Ishikawa (cell line): ENCODE measurements around the gene ONECUT2.

Source experiments
- CEBPB ChIP-seq: IDR thresholded peaks from 2 replicates; pipeline ENCODE4 v1.6.1; 2012
- CREB1 ChIP-seq: IDR thresholded peaks from 2 replicates; pipeline ENCODE4 v1.6.1; 2012; ENCODE audit warnings: low read depth
- EGR1 ChIP-seq: IDR thresholded peaks from 2 replicates; pipeline ENCODE4 v1.6.1; 2012
- EP300 ChIP-seq: IDR thresholded peaks from 2 replicates; pipeline ENCODE4 v1.6.1; 2012; ENCODE audit warnings: borderline replicate concordance
- MAX ChIP-seq: IDR thresholded peaks from 2 replicates; pipeline ENCODE4 v1.6.1; 2012
- NFIC ChIP-seq: IDR thresholded peaks from 2 replicates; pipeline ENCODE4 v1.6.1; 2012
- RAD21 ChIP-seq: IDR thresholded peaks from 2 replicates; pipeline ENCODE4 v1.6.1; 2012; ENCODE audit warnings: low read depth
- TAF1 ChIP-seq: IDR thresholded peaks from 2 replicates; pipeline ENCODE4 v1.6.1; 2012; ENCODE audit warnings: low read depth, mild to moderate bottlenecking
- TCF12 ChIP-seq: IDR thresholded peaks from 2 replicates; pipeline ENCODE4 v1.6.1; 2012; ENCODE audit warnings: low read depth
- TEAD4 ChIP-seq: IDR thresholded peaks from 2 replicates; pipeline ENCODE4 v1.6.1; 2012
- YY1 ChIP-seq: IDR thresholded peaks from 2 replicates; pipeline ENCODE4 v1.6.1; 2012; ENCODE audit warnings: low read depth
- ZBTB7A ChIP-seq: IDR thresholded peaks from 2 replicates; pipeline ENCODE4 v1.6.1; 2012; ENCODE audit warnings: low read depth
- TF ChIP-seq, protein P1 (sequence below): IDR thresholded peaks from 2 replicates; pipeline ENCODE4 v1.6.1; 2012; ENCODE audit warnings: low read depth, mild to moderate bottlenecking

DNA sequence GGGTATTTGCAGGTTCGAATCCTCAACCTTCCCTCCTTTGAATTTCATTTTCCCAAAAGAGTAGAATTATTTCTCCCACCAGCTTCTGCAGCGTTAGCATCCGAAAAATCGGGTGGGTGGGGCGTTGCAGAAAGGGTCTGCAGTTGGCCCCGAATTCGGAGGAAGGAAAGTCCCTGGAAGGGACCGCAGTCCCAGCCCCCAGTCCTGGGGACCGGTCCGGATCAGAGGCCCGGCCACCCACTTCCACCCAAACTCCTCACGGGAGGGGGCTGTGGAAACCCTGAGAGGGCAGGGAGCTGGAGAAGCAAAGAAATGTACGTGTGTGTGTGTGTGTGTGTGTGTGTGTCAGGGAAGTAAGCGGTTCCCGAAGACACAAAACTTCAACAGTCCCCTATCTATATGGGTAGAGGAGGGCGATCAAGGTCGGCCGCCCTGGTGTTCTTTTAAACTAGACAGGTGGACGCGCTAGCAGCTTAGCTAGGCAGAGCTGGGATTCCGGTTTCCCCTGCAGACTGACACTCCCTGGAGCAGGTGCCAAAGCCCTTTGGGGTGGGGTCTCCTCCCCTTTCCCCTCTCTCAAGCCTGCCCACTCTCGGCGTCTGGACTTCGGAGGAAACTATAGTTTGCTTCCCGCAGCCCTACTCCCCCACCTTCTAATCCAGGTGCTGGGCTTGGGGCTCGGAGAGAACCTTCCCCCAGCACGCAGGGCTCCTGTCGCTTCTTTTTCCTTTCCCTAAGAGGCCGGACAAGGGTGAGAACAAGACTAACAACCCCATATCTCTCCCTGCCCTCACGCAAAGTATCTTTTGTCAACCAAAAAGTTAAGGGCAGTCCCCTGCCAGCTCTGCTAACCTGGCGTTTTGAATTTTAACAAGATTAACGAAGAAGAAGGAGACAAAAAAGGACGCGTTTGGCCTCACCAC, 4.8 kb upstream of the ONECUT2 start:
- TF ChIP-seq EP300 (no peak), TEAD4 (no peak), MAX (no peak), CREB1 (no peak), RAD21 (no peak), YY1 (no peak), EGR1 (no peak), TAF1 (no peak), CEBPB (no peak), TCF12 (no peak), NFIC (no peak), ZBTB7A (no peak)
- TF ChIP-seq, protein P1, sequence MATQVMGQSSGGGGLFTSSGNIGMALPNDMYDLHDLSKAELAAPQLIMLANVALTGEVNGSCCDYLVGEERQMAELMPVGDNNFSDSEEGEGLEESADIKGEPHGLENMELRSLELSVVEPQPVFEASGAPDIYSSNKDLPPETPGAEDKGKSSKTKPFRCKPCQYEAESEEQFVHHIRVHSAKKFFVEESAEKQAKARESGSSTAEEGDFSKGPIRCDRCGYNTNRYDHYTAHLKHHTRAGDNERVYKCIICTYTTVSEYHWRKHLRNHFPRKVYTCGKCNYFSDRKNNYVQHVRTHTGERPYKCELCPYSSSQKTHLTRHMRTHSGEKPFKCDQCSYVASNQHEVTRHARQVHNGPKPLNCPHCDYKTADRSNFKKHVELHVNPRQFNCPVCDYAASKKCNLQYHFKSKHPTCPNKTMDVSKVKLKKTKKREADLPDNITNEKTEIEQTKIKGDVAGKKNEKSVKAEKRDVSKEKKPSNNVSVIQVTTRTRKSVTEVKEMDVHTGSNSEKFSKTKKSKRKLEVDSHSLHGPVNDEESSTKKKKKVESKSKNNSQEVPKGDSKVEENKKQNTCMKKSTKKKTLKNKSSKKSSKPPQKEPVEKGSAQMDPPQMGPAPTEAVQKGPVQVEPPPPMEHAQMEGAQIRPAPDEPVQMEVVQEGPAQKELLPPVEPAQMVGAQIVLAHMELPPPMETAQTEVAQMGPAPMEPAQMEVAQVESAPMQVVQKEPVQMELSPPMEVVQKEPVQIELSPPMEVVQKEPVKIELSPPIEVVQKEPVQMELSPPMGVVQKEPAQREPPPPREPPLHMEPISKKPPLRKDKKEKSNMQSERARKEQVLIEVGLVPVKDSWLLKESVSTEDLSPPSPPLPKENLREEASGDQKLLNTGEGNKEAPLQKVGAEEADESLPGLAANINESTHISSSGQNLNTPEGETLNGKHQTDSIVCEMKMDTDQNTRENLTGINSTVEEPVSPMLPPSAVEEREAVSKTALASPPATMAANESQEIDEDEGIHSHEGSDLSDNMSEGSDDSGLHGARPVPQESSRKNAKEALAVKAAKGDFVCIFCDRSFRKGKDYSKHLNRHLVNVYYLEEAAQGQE, result no peak
